GM19397 (cell line): ENCODE data around the gene MAPK8.

Experiments used
- ATAC-seq: cut with Tn5 transposase; IDR thresholded peaks from one replicate; pipeline ENCODE4 v1.9.1; 2021; ENCODE audit warnings: mild to moderate bottlenecking, moderate library complexity; ENCODE audit not compliant: unreplicated experiment

Gene MAPK8

GRCh38 chr10:48378675-48379074 lies 72.2 kb downstream of the MAPK8 start:
- ATAC-seq, result no peak

GRCh38 chr10:48381971-48382370 lies 75.5 kb downstream of the MAPK8 start:
- ATAC-seq, result no peak

- no peak for ATAC-seq
These were observed 76.5 kb downstream of the MAPK8 start for GRCh38 chr10:48382982-48383381.

- no peak for ATAC-seq
These were observed 76.9 kb downstream of the MAPK8 start for GRCh38 chr10:48383393-48383792.

GRCh38 chr10:48384699-48384982 lies 78.2 kb downstream of the MAPK8 start:
- no peak for ATAC-seq

- ATAC-seq, result no peak
These were observed 82.8 kb downstream of the MAPK8 start for GRCh38 chr10:48389272-48389671.

- ATAC-seq, result no peak
These were observed 83.5 kb downstream of the MAPK8 start for GRCh38 chr10:48389846-48390557.

GRCh38 chr10:48390558-48390871 lies 84.0 kb downstream of the MAPK8 start:
- no peak for ATAC-seq

GRCh38 chr10:48390933-48391845 lies 84.7 kb downstream of the MAPK8 start:
- ATAC-seq, result peak; percentile 71

GRCh38 chr10:48391994-48392393 lies 85.5 kb downstream of the MAPK8 start:
- ATAC-seq, result no peak

GRCh38 chr10:48398261-48398660 lies 91.8 kb downstream of the MAPK8 start:
- ATAC-seq, result no peak

GRCh38 chr10:48399056-48399541 lies 92.6 kb downstream of the MAPK8 start:
- no peak for ATAC-seq

GRCh38 chr10:48399551-48399950 lies 93.1 kb downstream of the MAPK8 start:
- ATAC-seq, result no peak

- ATAC-seq, result no peak
These were observed 93.8 kb downstream of the MAPK8 start for GRCh38 chr10:48400129-48400849.

GRCh38 chr10:48400850-48401220 lies 94.4 kb downstream of the MAPK8 start:
- no peak for ATAC-seq

GRCh38 chr10:48404646-48405045 lies 98.2 kb downstream of the MAPK8 start:
- no peak for ATAC-seq

GRCh38 chr10:48406204-48406603 lies 99.7 kb downstream of the MAPK8 start:
- ATAC-seq, result no peak

GRCh38 chr10:48406658-48407057 lies 100.2 kb downstream of the MAPK8 start:
- ATAC-seq, result no peak

- ATAC-seq, result no peak
These were observed 104.0 kb downstream of the MAPK8 start for GRCh38 chr10:48410503-48410902.

- ATAC-seq, result no peak
These were observed 105.0 kb downstream of the MAPK8 start for GRCh38 chr10:48411510-48411909.

GRCh38 chr10:48412081-48412480 lies 105.6 kb downstream of the MAPK8 start:
- ATAC-seq, result no peak

- no peak for ATAC-seq
These were observed 106.5 kb downstream of the MAPK8 start for GRCh38 chr10:48412933-48413332.
